ENCODE data around the gene DDX49.
"Not testable (repeated sequence)": the region's sequence is repeated elsewhere in the genome, so short reads cannot be mapped to it uniquely, and the experiment has no call there.

The DDX49 gene

DNA sequence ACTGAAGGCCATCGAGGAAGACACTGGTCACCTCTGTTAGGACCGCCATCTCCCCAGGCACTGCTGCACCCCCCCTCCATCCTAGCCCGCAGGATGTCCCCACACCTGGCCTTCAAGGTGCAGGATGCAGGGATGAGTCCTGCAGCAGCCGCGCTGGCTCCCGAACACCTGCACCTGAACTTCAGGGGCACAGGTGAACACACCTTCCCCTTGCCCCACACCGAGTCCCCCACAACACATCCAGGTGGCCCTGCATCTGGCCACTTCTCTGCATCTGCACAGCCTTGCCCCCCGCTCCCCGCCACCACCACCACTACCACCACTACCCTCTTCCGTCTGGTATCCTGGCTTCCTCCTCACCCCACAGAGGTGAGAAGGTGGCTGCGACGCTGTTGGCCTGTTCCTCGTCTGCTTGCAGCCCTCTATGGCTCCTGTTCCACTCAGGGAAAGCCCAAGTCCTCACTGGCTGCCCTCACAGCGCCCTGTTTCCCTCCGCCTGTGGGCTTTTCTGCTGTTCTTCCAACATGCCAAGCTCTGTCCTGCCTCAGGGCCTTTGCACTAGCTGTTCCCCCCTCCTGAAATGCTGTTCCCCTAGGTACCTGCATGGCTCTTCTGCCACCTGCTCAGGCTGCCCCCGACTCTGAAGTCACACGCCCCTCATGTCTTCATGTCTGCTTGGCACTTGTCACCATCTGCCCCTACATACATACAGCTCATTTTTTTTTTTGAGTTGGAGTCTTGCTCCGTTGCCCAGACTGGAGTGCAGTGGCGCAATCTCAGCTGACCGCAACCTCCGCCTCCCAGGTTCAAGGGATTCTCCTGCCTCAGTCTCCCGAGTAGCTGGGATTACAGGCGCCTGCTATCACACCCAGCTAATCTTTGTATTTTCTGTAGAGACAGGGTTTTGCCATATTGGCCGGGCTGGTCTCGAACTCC lies 22.2 kb upstream of the DDX49 start:
- no peak overlapping the region for H3K4me3 ChIP-seq (ENCODE audit: low read depth, low read length)
- TF ChIP-seq, protein P1, sequence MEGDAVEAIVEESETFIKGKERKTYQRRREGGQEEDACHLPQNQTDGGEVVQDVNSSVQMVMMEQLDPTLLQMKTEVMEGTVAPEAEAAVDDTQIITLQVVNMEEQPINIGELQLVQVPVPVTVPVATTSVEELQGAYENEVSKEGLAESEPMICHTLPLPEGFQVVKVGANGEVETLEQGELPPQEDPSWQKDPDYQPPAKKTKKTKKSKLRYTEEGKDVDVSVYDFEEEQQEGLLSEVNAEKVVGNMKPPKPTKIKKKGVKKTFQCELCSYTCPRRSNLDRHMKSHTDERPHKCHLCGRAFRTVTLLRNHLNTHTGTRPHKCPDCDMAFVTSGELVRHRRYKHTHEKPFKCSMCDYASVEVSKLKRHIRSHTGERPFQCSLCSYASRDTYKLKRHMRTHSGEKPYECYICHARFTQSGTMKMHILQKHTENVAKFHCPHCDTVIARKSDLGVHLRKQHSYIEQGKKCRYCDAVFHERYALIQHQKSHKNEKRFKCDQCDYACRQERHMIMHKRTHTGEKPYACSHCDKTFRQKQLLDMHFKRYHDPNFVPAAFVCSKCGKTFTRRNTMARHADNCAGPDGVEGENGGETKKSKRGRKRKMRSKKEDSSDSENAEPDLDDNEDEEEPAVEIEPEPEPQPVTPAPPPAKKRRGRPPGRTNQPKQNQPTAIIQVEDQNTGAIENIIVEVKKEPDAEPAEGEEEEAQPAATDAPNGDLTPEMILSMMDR (IDR thresholded peaks at IDR 0.05; ENCODE audit: borderline replicate concordance, insufficient read depth, low read depth, low read length): no peak

DNA sequence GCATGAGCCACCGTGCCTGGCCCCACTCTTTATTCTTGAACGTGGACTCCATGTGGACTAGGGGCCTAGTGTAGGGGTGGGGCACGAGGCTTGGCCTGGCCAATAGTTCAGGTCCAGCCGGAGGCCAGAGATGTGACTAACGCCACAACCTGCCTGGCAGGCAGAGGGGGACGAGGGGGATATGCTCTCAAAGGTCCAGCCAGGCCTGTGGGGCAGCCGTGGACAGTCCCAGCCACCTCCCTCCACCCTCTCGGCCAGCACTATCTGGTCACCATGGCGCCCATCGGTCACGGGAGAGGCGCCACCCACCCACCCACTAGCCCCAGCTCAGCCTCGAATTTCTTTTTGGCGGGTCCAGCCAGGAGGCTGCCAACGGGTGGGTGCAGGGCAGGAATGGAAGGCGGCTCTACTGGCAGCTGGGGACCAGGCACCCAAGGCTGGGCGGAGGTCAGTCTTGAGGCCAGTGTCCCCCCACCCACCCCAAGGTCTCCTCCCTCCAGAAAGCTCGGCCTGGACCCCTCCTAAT lies 21.4 kb upstream of the DDX49 start:
- TF ChIP-seq, protein P1 (IDR thresholded peaks at IDR 0.05; ENCODE audit: borderline replicate concordance, insufficient read depth, low read depth, low read length): no peak
- H3K4me3 ChIP-seq (ENCODE audit: low read depth, low read length): no peak overlapping the region

DNA sequence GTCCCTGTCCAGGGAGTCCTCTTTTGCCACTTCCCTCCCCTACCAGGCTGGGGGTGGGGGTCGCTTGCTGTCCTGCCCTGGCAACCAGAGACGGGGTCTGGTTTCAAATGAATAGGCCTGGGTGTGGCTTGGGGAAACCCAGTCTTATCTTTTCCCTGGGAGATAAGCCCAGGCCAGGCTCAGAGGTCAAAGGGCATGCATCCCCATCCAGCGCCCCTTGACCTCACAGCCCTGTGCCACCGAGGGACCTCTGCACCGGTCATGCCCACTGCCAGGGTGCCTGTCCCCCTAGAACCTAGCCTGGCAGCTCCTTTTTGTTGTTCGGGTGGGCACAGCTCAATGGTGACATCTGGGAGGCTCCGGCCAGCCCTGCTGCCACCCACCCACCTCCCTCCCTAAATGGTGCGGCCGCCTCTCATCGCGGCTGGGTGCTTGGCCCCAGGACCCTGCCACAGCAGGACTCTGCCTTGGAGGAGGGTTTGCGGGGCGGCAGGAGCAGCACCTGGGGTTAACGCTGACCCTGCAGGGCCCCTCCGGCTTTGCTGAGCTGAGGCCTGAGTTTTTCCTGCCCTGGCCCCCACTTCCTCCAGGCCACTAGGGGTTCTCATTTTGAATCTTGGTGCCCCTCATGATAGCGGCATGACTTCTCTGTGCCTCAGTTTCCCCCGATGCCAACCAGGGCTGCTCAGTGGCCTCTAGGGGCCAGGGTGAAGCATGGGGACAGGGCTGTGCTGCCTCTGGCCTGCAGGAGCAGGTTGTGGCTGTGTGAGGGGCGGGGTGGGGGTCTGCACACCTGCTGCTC lies 20.7 kb upstream of the DDX49 start:
- H3K4me3 ChIP-seq (ENCODE audit: low read depth, low read length): no peak overlapping the region
- TF ChIP-seq, protein P1 (IDR thresholded peaks at IDR 0.05; ENCODE audit: borderline replicate concordance, insufficient read depth, low read depth, low read length): no peak

DNA sequence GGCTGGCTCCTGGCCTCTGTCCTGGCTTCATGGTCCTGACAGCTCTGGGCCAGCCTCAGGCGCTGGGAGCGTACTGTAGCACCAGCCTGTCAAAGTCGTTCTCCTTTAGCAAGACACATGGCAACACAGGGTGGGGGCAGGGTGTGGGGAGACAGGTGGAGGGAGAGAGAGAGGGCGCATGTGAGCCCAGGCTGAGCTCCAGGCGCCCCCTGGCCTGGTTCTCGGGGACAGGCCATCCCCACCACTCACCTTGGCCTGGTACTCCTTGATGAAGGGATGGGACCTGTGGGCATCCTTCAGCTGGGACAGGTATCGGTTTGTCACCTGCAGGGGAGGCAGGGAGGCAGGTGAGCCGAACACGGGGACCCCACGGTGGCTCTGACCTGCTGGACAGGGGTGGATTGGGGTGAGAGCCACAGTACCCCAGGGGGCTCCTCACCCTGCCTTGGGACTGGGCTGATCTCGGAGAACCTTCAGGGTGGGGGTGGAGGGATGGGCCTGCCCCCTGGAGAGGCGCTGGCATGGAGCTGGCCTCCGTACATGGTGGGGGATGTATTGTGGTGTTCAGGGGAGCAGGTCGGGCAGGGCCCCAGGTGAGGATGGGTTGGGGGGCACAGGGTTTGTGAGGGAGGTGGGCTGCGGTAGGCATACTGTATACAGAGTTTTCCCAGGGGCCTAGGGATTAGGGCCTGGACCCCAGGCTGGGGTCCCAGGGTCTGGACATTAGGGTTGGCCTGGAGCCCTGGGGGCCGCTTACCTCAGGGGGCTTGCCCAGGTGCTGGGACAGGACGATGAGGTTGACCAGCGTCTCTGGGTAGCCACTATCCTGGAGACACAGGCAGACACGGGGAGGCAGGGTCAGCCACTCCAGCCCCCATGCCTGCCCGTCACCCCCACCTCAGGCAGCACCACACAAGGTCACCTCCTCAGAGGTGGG lies 19.6 kb upstream of the DDX49 start:
- no peak overlapping the region for H3K4me3 ChIP-seq (ENCODE audit: low read depth, low read length)

DNA sequence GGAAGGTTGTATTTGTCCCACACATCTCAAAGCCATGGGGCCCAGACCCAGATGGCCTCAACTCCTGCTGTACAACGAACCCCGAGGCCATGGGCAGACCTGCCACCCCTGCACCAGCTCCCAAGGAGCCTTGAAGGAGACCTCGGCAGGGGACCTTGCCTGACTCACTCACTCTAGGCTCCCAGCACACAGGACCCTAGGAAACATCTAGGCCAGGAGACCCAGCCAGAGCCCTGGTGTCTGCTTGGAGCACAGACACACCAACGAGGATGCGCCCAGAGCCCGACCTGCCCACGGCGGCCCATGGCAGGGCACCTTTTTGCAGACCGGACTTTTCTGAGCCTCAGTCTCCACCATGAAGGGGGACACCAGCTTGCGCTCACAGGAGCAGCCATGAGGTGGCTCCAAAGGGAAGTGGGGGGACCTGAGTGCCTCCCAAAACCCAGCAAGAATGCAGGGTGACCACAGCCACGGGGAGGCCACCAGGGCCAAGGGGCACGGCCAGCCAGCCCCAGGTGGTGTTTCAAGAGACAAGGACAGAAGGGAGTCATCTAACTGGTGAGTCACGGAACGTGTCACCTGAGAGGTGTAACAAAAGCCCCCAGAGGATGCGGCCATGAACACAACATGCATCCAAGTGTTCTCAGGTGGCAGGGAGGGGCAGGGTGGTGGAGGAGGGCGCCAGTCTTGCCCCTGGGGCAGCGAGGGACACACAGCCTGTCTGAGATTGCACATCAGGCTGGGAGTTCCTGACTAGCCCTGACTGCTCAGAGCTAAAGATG lies 18.6 kb upstream of the DDX49 start:
- H3K4me3 ChIP-seq (ENCODE audit: low read depth, low read length): no peak overlapping the region
- TF ChIP-seq, protein P1 (IDR thresholded peaks at IDR 0.05; ENCODE audit: borderline replicate concordance, insufficient read depth, low read depth, low read length): no peak

More for the DNA sequence above, 19.6 kb upstream of the DDX49 start:
- TF ChIP-seq, protein P1 (IDR thresholded peaks at IDR 0.05; ENCODE audit: borderline replicate concordance, insufficient read depth, low read depth, low read length): no peak

DNA sequence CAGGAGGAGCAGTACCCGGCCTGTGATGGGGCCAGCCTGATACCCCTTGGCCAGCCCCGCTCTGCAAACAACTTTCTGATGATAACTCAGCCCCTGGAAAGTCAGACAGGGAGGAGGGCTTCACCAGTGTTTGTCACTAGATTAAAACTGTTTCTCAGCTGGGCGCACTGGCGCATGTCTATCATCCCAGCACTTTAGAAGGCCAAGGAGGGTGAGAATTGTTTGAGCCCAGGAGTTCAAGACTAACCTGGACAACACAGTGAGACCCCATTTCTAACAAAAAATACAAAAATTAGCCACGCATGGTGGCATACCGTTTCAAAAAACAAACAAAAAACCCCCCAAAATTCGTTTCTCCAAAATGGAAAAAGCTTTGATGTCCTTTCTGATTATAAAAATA lies 18.0 kb upstream of the DDX49 start:
- H3K4me3 ChIP-seq (ENCODE audit: low read depth, low read length): no peak overlapping the region
- TF ChIP-seq, protein P1 (IDR thresholded peaks at IDR 0.05; ENCODE audit: borderline replicate concordance, insufficient read depth, low read depth, low read length): no peak

DNA sequence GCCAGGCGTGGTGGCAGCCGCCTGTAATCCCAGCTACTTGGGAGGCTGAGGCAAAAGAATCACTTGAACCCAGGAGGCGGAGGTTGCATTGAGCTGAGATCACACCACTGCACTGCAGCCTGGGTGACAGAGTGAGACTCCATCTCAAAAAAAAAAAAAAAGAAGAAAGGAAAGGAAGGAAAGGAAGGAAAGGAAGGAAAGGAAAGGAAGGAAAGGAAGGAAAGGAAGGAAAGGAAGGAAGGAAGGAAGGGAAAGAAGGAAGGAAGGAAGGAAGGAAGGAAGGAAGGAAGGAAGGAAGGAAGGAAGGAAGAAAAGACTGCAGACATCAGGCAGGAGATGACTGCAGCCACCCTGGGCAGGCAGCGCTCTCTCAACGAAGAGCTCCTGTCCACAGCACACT lies 17.0 kb upstream of the DDX49 start:
- not testable (repeated sequence) for H3K4me3 ChIP-seq (ENCODE audit: low read depth, low read length)
